ENCODE results near the gene ISCU.
A peak's percentile ranks its signal among the peaks of the same experiment; 100 is the strongest.

The ISCU gene

GRCh38 chr12:108597559-108598471 is 35.4 kb downstream of the ISCU start, which contains the start of gene TMEM119:
Gene TMEM119 (minus strand): TSS chr12:108598084. CDS start chr12:108592383, 5,701 bp downstream.
- in situ Hi-C loops (cut with HindIII; ENCODE audit: low sequenced_read_pairs) = no loop called here
- no peak for TF ChIP-seq CTCF (IDR thresholded peaks at IDR 0.05; ENCODE audit: low read depth, low read length)
- peak within 1 kb of the TSS; percentile 20 for H3K4me3 ChIP-seq (ENCODE audit: low read depth, low read length)
- no peak for DNase-seq (ENCODE audit: low read depth, low spot score)

GRCh38 chr12:108598553-108599250 is 36.3 kb downstream of the ISCU start:
- DNase-seq (ENCODE audit: low read depth, low spot score) = no peak
- no peak overlapping the region for H3K4me3 ChIP-seq (ENCODE audit: low read depth, low read length)
- in situ Hi-C loops (cut with HindIII; ENCODE audit: low sequenced_read_pairs) = no loop called here
- no peak for TF ChIP-seq CTCF (IDR thresholded peaks at IDR 0.05; ENCODE audit: low read depth, low read length)

- DNase-seq (ENCODE audit: low read depth, low spot score) = no peak
- in situ Hi-C loops (cut with HindIII; ENCODE audit: low sequenced_read_pairs) = no loop called here
- H3K4me3 ChIP-seq (ENCODE audit: low read depth, low read length) = no peak overlapping the region
- no peak for TF ChIP-seq CTCF (IDR thresholded peaks at IDR 0.05; ENCODE audit: low read depth, low read length)
These were observed 37.1 kb downstream of the ISCU start for GRCh38 chr12:108599541-108599940.

GRCh38 chr12:108599948-108600701 is 37.7 kb downstream of the ISCU start:
- no peak for DNase-seq (ENCODE audit: low read depth, low spot score)
- TF ChIP-seq CTCF (IDR thresholded peaks at IDR 0.05; ENCODE audit: low read depth, low read length) = no peak
- in situ Hi-C loops (cut with HindIII; ENCODE audit: low sequenced_read_pairs) = no loop called here

GRCh38 chr12:108600702-108601007 is 38.3 kb downstream of the ISCU start:
- no peak for TF ChIP-seq CTCF (IDR thresholded peaks at IDR 0.05; ENCODE audit: low read depth, low read length)
- in situ Hi-C loops (cut with HindIII; ENCODE audit: low sequenced_read_pairs) = no loop called here
- H3K4me3 ChIP-seq (ENCODE audit: low read depth, low read length) = no peak overlapping the region
- no peak for DNase-seq (ENCODE audit: low read depth, low spot score)

More at GRCh38 chr12:108599948-108600701, 37.7 kb downstream of the ISCU start:
- no peak overlapping the region for H3K4me3 ChIP-seq (ENCODE audit: low read depth, low read length)

- H3K4me3 ChIP-seq (ENCODE audit: low read depth, low read length) = no peak overlapping the region
- no peak for DNase-seq (ENCODE audit: low read depth, low spot score)
- in situ Hi-C loops (cut with HindIII; ENCODE audit: low sequenced_read_pairs) = no loop called here
- no peak for TF ChIP-seq CTCF (IDR thresholded peaks at IDR 0.05; ENCODE audit: low read depth, low read length)
These were observed 39.9 kb downstream of the ISCU start for GRCh38 chr12:108602209-108602705.
